Measurements from ENCODE around the gene ENOX1.

Gene ENOX1

DNA sequence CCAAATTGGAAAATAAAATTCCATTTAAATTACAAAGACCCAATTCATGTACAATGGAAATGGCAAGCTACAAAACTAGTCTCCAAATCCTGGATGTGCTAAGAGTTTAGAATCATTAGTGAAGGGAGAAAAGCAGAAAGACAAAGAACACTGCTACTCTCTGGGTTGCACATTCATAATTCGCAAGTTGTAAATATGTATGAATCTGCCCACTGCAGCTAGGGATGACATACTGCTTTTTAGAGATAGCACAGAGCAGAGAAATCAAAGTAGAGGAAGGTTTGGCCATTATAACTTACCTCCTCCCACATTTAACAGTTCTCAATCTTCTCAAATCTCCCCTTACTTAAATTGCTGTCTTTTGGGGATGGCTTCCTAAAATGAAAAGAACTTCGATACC lies 231.1 kb downstream of the ENOX1 start:
- Histone ChIP-seq H3K4me3 (ENCODE audit: low read depth in 1 of 2, low read length in 2 of 2) (no peak overlapping the region), H3K27me3 (ENCODE audit: insufficient read depth, low read length, poor library complexity) (no peaks in the 10 kb centered on the region), H3K4me2 (ENCODE audit: insufficient read depth, low read length) (no peak overlapping the region), H4K20me1 (ENCODE audit: insufficient read depth, low read length) (no peaks in the 10 kb centered on the region), H3K36me3 (ENCODE audit: insufficient read depth, low read length) (no peaks in the 10 kb centered on the region), H3K27ac (ENCODE audit: low read length) (no peak overlapping the region), H3K9ac (ENCODE audit: low read depth, low read length) (no peak overlapping the region), H2AFZ (ENCODE audit: low read depth, low read length) (no peak overlapping the region), H3K4me1 (ENCODE audit: insufficient read depth, low read length) (no peaks in the 10 kb centered on the region), H3K79me2 (ENCODE audit: insufficient read depth, low read length) (no peaks in the 10 kb centered on the region), H3K9me3 (ENCODE audit: insufficient read depth, low read length, severe bottlenecking) (no peaks in the 10 kb centered on the region)
- ATAC-seq (ENCODE audit: insufficient read depth, low read depth) (no peak), DNase-seq (no peak)
- TF ChIP-seq, protein P1, sequence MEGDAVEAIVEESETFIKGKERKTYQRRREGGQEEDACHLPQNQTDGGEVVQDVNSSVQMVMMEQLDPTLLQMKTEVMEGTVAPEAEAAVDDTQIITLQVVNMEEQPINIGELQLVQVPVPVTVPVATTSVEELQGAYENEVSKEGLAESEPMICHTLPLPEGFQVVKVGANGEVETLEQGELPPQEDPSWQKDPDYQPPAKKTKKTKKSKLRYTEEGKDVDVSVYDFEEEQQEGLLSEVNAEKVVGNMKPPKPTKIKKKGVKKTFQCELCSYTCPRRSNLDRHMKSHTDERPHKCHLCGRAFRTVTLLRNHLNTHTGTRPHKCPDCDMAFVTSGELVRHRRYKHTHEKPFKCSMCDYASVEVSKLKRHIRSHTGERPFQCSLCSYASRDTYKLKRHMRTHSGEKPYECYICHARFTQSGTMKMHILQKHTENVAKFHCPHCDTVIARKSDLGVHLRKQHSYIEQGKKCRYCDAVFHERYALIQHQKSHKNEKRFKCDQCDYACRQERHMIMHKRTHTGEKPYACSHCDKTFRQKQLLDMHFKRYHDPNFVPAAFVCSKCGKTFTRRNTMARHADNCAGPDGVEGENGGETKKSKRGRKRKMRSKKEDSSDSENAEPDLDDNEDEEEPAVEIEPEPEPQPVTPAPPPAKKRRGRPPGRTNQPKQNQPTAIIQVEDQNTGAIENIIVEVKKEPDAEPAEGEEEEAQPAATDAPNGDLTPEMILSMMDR (IDR thresholded peaks at IDR 0.05; ENCODE audit: borderline replicate concordance, extremely low read depth, low read length, poor library complexity, severe bottlenecking): no peak
- no peak for TF ChIP-seq EZH2 (IDR thresholded peaks at IDR 0.05; ENCODE audit: borderline replicate concordance, low read depth, low read length, severe bottlenecking)

DNA sequence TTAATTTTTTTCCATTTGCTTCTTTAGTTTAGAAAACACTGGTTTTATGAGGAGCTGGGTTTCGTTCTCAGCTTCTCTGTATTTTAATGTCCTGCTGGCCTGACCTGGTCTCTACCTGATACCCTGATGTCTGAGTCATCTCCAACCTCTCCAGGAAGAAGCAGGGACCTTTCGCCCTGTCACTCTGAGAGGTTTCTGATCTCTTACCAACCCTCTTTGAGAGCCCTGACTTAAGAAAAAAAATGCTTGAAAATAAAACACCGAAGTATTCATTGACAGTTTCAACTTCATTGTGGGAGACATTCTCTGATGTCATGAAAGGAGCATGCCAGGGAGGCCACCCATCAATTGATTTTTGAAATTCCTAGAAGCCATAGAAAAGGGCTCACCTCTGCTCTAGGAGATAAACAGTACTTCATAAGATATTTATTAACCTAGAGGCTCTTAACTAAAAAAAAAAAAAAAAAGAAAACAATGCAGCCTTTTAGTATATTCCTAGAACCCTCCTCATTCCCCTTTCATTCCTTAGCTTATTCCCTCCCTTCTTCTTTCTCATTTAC lies 234.8 kb downstream of the ENOX1 start:
- no peaks in the 10 kb centered on the region for H3K79me2 ChIP-seq (ENCODE audit: insufficient read depth, low read length)
- H3K9ac ChIP-seq (ENCODE audit: low read depth, low read length): no peak overlapping the region
- DNase-seq (no peak), ATAC-seq (ENCODE audit: insufficient read depth, low read depth) (no peak)
- H3K9me3 ChIP-seq (ENCODE audit: insufficient read depth, low read length, severe bottlenecking): no peaks in the 10 kb centered on the region
- no peaks in the 10 kb centered on the region for H3K36me3 ChIP-seq (ENCODE audit: insufficient read depth, low read length)
- no peaks in the 10 kb centered on the region for H4K20me1 ChIP-seq (ENCODE audit: insufficient read depth, low read length)
- H3K4me3 ChIP-seq (ENCODE audit: low read depth in 1 of 2, low read length in 2 of 2): no peak overlapping the region
- H3K27me3 ChIP-seq (ENCODE audit: insufficient read depth, low read length, poor library complexity): no peaks in the 10 kb centered on the region
- no peak overlapping the region for H2AFZ ChIP-seq (ENCODE audit: low read depth, low read length)
- H3K4me1 ChIP-seq (ENCODE audit: insufficient read depth, low read length): no peaks in the 10 kb centered on the region
- TF ChIP-seq, protein P1 (IDR thresholded peaks at IDR 0.05; ENCODE audit: borderline replicate concordance, extremely low read depth, low read length, poor library complexity, severe bottlenecking): no peak
- no peak for TF ChIP-seq EZH2 (IDR thresholded peaks at IDR 0.05; ENCODE audit: borderline replicate concordance, low read depth, low read length, severe bottlenecking)
- H3K27ac ChIP-seq (ENCODE audit: low read length): no peak overlapping the region
- no peak overlapping the region for H3K4me2 ChIP-seq (ENCODE audit: insufficient read depth, low read length)

DNA sequence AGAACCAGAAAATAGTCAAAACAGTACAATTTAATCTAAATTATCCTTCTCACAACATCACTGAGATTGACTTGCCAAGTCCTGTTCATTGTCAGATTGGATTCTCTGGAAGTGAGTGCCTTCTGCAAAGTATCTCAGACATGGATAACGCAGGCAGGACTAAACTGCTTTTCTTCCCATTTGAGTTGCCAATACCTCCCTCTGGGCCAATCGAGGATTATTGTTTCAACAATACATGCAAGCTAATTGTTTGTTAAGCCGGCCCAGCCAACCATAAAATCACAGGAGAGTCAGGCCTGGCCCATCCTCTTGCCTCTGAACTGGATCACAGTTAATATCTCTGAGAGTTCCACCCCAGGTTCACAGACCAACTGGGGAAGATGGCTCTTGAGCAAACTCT lies 240.0 kb downstream of the ENOX1 start:
- Histone ChIP-seq H3K4me2 (ENCODE audit: insufficient read depth, low read length) (no peak overlapping the region), H3K27me3 (ENCODE audit: insufficient read depth, low read length, poor library complexity) (peaks cover 7% of the 10 kb centered on the region), H3K9ac (ENCODE audit: low read depth, low read length) (no peak overlapping the region), H3K79me2 (ENCODE audit: insufficient read depth, low read length) (no peaks in the 10 kb centered on the region), H3K4me1 (ENCODE audit: insufficient read depth, low read length) (no peaks in the 10 kb centered on the region), H4K20me1 (ENCODE audit: insufficient read depth, low read length) (no peaks in the 10 kb centered on the region), H3K9me3 (ENCODE audit: insufficient read depth, low read length, severe bottlenecking) (no peaks in the 10 kb centered on the region), H3K4me3 (ENCODE audit: low read depth in 1 of 2, low read length in 2 of 2) (no peak overlapping the region), H3K36me3 (ENCODE audit: insufficient read depth, low read length) (no peaks in the 10 kb centered on the region), H2AFZ (ENCODE audit: low read depth, low read length) (no peak overlapping the region), H3K27ac (ENCODE audit: low read length) (no peak overlapping the region)
- no peak for ATAC-seq (ENCODE audit: insufficient read depth, low read depth)
- no peak for DNase-seq
- TF ChIP-seq, protein P1 (IDR thresholded peaks at IDR 0.05; ENCODE audit: borderline replicate concordance, extremely low read depth, low read length, poor library complexity, severe bottlenecking): no peak
- no peak for TF ChIP-seq EZH2 (IDR thresholded peaks at IDR 0.05; ENCODE audit: borderline replicate concordance, low read depth, low read length, severe bottlenecking)
